LHCN-M2 (cell line): Measurements from ENCODE around the gene RNF220. TPM values are rescaled to one million over a fixed set of nuclear protein-coding genes. Genes with fewer than 3 reads are reported as not detected.
"Not testable (repeated sequence)": the region's sequence is repeated elsewhere in the genome, so short reads cannot be mapped to it uniquely, and the experiment has no call there.

Experiments
- DNase-seq: peaks from one replicate; pipeline ENCODE4 v3.0.0-alpha.2; 2012; ENCODE audit warnings: low read depth
- total RNA-seq: library from RNA; depleted of rRNA; stranded (reverse); fragments of >200 nt; gene quantifications from 2 replicates; pipeline ENCODE4 v1.2.3, GENCODE V29; 2014

Gene RNF220
- total RNA-seq, 1 experiment from 2014 or later = 124 TPM

DNA sequence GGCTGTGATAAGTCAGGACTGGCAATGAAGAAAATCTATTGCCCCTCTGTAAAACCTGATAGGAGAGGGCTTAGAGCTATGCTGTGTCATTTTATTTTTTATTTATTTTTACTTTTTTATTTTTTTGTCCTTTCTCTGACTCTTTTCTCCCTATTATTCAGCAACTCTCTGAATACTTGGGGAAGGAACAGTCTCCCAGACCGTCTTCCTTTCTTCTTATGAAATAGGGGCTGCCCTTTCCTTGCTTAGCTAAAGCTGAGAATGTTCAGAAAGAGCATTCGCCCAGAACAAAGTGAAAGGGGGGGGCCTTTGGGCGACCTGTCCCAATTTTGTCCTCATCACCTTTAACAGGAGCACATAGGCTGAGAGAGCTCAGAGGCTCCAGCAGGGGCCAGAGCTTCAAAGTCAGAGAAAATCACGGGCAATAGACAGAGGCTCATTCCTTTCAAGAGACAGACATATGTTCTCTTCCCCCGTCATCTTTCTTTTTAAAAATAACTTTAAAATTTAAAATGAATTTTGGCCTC lies 80.9 kb downstream of the RNF220 start:
- no peak for DNase-seq

- DNase-seq = peak; percentile 60
Observed at GRCh38 chr1:44489481-44489880, 84.4 kb downstream of the RNF220 start.

DNA sequence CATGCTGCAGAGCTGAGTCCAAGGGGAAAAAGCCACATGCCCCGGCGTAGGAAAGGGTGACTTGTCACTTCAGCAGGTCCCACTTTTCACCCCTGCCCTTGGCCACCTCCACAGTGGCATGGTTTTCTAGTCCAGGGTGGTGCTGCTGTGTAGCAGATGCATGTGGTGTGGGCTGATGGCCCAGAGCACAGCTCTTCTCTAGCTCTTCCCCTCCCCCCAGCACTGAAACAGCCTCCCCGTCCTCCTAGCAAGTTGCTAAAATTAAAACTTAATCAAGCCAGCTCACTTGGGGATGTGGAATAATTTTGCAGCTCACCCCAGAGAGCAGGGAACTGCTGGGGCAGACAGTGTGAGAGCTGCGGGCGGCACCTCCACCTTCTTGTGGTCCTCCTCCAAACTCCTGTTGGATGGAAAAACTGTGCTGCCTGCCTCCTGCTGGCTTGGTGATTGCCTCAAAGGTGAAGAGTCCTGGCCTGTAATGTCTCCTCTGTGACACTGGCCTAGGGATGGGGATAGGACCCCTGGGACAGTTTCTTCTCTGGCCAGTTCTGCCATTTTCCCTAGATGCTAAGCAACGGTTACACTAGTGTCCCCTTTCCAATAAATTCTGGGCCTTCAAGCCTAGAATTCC lies 91.6 kb downstream of the RNF220 start:
- DNase-seq = no peak

- DNase-seq = no peak
Observed at GRCh38 chr1:44497422-44498170, 92.5 kb downstream of the RNF220 start.

DNA sequence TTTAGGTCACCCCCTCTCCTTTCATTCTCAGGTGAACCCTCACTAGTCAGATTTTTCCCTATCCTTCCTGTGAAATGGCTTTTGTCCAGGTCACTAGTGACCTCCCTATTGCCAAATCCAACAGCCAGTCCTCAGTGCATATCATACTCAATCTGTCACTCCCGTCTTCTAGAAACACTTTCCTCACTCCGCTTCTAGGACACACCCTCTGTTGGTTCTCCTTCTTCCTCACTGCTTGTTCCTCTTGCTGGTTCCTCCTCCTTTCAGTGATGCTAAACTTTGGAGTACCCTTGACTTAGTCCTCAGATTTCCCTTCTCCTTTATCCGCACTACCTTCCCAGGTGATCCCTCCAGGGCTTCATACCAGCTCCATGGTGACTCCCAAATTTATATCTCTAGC lies 94.3 kb downstream of the RNF220 start:
- no peak for DNase-seq

DNA sequence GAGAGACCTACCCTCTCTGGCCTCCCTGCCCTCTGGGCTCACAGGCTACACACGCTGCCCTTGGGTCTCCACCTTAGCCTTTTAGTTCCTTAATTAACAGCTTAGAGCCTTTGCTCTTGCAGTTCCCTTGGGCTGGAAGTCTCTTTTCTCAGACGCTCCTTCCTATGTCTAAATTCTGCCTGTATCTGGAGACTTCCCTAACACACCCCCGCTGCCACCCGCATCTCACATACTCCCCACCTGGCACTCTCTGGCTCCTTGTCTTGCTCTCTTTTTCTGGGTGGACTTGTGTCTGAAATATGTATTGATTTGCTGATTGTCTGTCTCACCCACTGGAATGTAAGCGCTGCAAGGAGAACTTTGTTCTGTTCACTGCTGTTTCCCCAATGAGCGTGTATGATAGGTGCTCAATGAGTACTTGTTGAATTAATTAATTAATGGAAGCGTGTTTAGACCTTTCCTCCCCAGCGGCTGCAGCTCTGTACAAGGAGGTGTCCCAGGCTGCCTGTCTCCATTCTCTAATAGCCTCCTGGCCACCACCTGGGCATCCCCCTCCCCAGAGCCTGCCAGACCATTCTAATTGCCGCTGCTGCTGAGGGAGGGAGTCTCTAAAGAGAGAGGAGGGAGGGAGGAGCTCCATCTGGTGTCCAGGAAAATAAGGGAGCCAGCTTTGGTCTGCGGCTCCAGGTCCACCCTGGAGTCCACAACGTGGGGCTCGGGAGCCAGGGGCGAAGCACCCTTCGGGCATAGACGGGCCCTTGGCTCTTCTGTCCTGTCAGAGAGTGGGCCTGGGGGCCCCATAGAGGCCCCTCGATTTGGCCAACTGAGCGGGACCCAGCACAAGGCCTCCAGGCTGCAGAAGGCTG lies 95.4 kb downstream of the RNF220 start:
- peak; percentile 27 for DNase-seq

DNA sequence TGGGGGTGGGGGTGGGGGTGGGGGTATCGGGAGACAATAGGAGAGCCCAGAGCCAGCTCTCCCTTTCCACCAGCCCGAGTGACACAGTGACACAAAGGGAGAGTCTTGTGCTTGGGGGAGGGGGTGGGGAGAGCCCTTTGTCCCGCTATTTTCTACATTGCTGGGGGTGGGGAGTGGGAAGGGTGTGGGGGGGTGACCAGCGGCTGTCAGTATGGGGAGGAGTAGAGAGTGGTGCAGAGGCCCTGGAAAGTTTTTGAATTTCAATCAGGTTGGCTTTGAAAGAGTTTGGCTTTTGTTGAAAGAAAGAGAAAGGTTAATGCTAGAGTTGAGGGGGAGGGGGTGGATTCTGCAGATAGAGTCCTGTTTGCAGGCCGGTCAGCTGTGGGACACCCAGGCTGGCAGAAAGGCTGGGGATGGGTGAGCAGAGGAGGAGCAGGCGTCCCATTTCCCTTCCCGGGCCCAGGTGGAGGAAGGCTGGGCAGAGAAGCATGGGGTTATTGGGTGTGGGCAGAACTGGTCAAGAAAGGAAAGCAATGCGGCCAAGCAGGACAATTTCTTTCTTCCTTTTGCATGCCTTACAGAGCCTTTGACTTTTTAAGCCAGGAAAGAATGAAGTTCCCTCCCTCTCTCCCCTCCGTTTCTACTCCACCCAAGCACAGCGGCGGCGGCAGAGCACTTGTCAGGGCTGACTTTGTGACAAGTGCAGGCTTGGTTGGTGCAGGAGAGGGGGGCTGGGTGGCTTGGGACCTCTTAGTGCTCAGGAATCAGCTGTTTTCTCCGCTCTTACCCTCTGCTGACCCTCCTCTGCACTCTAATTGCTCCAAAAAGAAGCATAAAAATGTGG lies 96.2 kb downstream of the RNF220 start:
- no peak for DNase-seq

GRCh38 chr1:44502823-44503222 lies 97.8 kb downstream of the RNF220 start:
- DNase-seq = not testable (repeated sequence)

DNA sequence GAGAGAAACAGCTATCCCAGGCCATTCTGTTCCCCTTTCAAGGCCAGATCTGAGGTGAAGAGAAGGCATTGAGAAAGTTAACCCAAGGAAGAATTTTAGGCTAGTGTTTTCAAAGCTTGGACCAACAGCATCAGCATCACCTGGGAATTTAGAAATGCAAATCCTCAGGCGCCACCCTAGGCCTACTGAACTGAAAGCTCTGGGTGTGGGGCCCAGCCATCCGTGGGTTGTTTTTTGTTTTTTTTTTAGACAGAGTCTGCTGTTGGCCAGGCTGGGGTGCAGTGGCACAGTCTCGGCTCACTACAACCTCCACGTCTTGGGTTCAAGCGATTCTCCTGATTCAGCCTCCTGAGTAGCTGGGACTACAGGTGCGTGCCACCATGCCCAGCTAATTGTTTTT lies 98.6 kb downstream of the RNF220 start:
- no peak for DNase-seq

- no peak for DNase-seq
Observed at GRCh38 chr1:44505210-44505993, 100.3 kb downstream of the RNF220 start.

DNA sequence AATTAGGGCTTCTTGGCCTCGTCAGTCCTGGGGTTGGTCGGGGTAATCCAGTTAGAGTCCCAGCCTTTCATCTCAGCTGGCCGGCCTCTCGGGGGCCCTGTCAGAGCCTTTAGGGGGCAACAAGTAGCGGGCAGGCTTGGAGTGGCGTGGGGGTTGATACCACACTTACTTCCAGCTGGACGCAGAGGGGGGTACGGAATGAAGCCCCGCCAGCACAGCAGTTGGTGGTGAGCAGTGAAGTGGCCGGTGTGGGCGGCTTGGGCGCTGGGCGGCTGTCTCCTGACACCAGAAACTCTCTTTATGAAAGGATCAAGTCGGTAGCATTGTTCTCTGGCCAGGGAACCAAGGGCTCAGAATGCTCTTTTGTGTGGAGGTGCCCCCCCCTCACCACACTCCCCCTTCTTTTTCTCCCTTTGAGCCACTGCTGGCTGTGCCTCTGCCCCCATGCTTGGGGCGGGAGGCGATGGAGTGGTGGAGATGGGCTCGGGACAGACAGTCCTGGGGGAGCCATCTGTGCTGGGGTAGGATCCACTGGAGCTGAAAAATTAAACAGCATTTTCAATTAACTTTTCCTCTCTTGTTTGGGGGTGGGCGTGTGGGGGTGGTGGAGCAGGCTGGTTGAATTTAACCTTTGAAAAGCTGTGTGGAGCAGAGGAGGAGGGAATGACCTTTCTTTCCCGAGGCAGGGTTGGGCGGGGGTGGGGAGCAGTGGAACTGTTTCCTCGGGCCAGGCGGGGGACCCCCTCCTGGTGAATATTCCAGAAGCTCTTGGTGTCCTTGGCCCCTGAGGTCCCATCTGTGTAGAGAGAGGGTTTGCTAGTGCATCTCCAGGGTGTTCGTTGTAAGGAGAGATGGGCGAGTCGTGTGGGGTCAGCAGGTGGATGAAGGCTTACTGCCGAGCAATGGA lies 102.7 kb downstream of the RNF220 start:
- DNase-seq = no peak

DNA sequence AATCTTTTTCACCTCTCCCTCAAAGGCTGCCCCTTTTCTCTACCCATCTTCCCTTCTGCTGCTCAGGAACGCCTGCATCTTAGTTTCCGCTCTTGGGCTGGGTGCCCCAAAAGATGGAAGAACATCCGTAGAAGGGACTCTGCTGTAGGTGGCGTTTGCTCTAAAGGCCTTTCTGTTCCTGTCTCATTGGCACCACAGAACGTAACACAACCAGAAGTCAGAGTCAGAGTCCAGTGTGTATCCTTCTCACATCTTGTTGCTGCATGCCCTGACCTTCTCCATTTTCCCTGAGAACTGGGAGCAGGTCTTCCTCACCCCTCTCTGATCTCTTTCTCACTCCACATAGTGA lies 103.3 kb downstream of the RNF220 start:
- DNase-seq = no peak

DNA sequence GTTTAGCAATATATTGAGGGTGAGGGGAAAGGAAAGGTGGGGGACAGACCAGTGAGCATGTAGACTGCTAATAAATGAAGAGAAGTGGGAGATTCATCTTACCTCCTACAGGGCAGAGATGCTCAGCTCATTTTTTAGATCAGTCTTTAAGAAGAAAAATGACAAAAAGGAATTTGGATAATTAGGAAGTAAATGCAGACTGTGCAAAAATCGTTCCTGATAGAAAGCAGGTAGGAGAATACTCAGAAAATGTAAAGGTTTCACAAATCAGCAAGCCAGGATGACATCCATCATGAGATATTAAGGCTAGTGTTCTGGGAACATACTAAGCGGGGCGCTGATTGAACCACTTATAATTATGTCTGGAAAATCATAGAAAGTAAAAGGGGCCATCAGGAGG lies 106.3 kb downstream of the RNF220 start:
- DNase-seq = no peak

- no peak for DNase-seq
Observed at GRCh38 chr1:44511769-44512168, 106.7 kb downstream of the RNF220 start.

GRCh38 chr1:44512313-44512885 lies 107.3 kb downstream of the RNF220 start:
- no peak for DNase-seq

GRCh38 chr1:44513111-44513510 lies 108.1 kb downstream of the RNF220 start:
- DNase-seq = no peak

DNA sequence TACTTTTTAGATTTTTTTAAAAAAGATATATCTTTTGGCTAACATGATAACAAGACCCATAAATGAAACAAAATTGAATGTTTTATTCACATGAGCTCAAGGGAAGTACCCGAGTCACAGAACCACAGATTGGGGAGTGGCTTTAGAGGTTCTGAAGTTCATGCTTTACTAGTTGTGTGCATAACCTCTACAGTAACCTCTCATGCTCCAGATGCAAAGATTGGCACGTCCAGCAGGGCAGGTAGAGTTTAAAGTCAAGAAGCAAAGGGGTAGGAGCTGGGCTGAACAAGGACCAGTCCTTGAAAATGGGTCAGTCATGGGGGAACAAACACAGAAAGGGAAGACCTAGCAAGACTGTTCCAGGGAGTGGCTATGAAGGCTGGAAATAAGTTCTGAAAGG lies 109.6 kb downstream of the RNF220 start:
- DNase-seq = no peak

- DNase-seq = no peak
Observed at GRCh38 chr1:44515416-44515815, 110.4 kb downstream of the RNF220 start.

DNA sequence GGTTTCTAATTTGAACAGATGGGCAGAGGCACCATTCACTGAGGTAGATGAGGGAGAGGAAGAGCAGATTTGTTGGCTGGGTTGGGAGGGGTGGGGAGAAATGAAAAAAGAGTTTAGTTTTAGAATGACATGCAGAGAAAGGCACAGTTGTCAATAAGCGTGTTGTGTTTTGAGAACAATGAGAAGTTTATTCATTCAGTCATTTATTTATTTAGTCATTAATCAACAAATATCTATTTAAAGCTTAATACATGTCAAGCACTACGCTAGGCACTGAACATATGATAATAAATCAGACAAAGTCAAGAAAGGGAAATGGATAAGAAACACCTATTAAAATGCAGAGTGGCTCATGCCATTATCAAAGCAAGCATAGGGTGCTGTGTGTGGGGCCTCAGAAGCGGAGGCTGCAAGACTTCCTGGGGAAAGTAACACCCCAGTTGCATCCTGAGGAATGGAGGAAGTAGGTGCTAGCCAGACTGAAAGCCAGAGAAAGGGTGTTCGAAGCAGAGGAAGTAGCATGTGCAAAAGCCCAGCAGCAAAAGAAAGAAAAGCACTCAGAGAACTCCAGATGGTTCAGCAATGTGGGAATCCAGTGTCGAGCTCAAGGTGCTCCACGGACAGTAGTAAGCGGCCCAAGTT lies 114.1 kb downstream of the RNF220 start:
- no peak for DNase-seq
